Measurements from ENCODE around the gene TLR8. TPM values are rescaled to one million over a fixed set of nuclear protein-coding genes. Genes with fewer than 3 reads are reported as not detected.

The TLR8 gene
- total and polyA plus RNA-seq, 2 experiments from 2014 or later = not detected

- TF ChIP-seq ZNF462 (CRISPR knock-in tag; IDR thresholded peaks at IDR 0.05) = no peak
Observed at GRCh38 chrX:12946838-12947544, 40.6 kb downstream of the TLR8 start (continued).

GRCh38 chrX:12947545-12948235 is 41.3 kb downstream of the TLR8 start:
- Mint-ChIP-seq H3K4me3 (no peak overlapping the region), H3K27ac (no peak overlapping the region), H3K36me3 (ENCODE audit: low read depth) (no peaks in the 10 kb centered on the region; the same call in 2 of the 3 replicates), H3K4me1 (peaks cover 13% of the 10 kb centered on the region), H3K27me3 (ENCODE audit: insufficient read depth, low read depth, poor library complexity) (no peaks in the 10 kb centered on the region), H3K9me3 (no peaks in the 10 kb centered on the region; the same call in 2 of the 3 replicates)
- no peak for DNase-seq (ENCODE audit: low spot score)
- no peaks in the 10 kb centered on the region for H3F3A ChIP-seq (replicated peaks; ENCODE audit: low read depth)
- no peaks in the 10 kb centered on the region for H3K79me2 ChIP-seq (replicated peaks; ENCODE audit: insufficient read depth)
- H3K36me3 ChIP-seq (ENCODE audit: insufficient read depth) = no peaks in the 10 kb centered on the region
- no peak overlapping the region for H3K4me3 ChIP-seq
- H3K27ac ChIP-seq (ENCODE audit: low read depth) = no peak overlapping the region
- H4K20me1 ChIP-seq (replicated peaks; ENCODE audit: insufficient read depth) = no peaks in the 10 kb centered on the region
- no peaks in the 10 kb centered on the region for H3K9me2 ChIP-seq (ENCODE audit: insufficient read depth)
- no peaks in the 10 kb centered on the region for H3K27me3 ChIP-seq (ENCODE audit: insufficient read depth)
- TF ChIP-seq POLR2AphosphoS5 (IDR thresholded peaks at IDR 0.05; ENCODE audit: low read depth) (no peak), ZNF114 (CRISPR knock-in tag; IDR thresholded peaks at IDR 0.05) (no peak)
- ATAC-seq = no peak
- H3K4me2 ChIP-seq = no peak overlapping the region
- peaks cover 5% of the 10 kb centered on the region; the same call in 1 of the 2 replicates for H3K4me1 ChIP-seq (ENCODE audit: insufficient read depth)
- no peak overlapping the region for H2AFZ ChIP-seq

Data from GM23338 (cell line).